Measurements from ENCODE around the gene AGMO.
"Not testable (repeated sequence)": the region's sequence is repeated elsewhere in the genome, so short reads cannot be mapped to it uniquely, and the experiment has no call there.

The AGMO gene

DNA sequence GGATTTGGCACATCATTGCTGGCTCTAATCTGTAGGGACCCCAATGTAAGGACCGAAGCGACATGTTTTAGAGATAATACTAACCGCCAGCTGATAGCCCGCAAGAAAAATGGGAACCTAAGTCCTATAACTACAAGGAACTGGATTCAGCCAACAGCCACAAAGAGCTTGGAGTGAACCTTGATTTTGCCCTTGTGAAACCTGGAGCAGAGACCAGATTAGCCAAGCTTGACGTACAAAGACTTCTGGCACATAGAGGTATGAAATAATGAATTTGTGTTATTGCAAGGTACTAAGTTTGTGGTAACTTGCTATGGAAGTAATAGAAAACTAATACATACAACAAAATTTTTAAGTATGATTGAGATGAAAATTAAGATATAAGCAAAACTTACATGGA, 246.9 kb downstream of the AGMO start:
- Histone ChIP-seq H3K4me3 (ENCODE audit: low read depth in 1 of 2, low read length in 2 of 2) (no peak overlapping the region), H3K9ac (ENCODE audit: low read depth in 1 of 2, low read length in 2 of 2) (no peak overlapping the region), H3K4me1 (ENCODE audit: control insufficient read depth in 1 of 2, insufficient read depth in 2 of 2, low read length in 2 of 2) (no peaks in the 10 kb centered on the region), H3K27ac (ENCODE audit: low read depth, low read length) (no peak overlapping the region), H3K36me3 (ENCODE audit: control insufficient read depth in 1 of 2, insufficient read depth in 2 of 2, low read length in 2 of 2) (no peaks in the 10 kb centered on the region), H3K9me3 (ENCODE audit: control insufficient read depth in 1 of 2, low read length in 2 of 2) (no peaks in the 10 kb centered on the region), H3K27me3 (ENCODE audit: control insufficient read depth in 1 of 2, insufficient read depth in 2 of 2, low read length in 2 of 2) (no peaks in the 10 kb centered on the region)

DNA sequence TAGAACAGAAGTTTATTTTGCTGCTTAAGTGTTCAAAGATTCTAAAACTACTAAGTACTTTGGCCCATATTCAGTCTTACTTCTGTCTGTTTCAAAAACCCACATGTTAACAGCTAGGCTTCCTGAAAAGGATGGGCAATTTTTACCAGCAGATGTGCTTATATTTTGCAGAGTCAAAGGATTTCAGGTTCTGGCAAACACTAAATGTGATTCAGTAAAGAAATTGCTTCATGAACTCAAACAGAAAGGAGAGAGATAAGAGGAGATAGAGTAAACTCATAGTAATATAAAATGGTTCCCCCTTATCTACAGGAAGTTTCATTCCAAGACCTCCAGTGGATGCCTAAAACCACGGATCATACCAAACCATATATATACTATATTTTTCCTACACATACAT, 248.5 kb downstream of the AGMO start:
- H3K9me3 ChIP-seq (ENCODE audit: control insufficient read depth in 1 of 2, low read length in 2 of 2): no peaks in the 10 kb centered on the region
- no peaks in the 10 kb centered on the region for H3K4me1 ChIP-seq (ENCODE audit: control insufficient read depth in 1 of 2, insufficient read depth in 2 of 2, low read length in 2 of 2)
- no peaks in the 10 kb centered on the region for H3K36me3 ChIP-seq (ENCODE audit: control insufficient read depth in 1 of 2, insufficient read depth in 2 of 2, low read length in 2 of 2)
- H3K27me3 ChIP-seq (ENCODE audit: control insufficient read depth in 1 of 2, insufficient read depth in 2 of 2, low read length in 2 of 2): no peaks in the 10 kb centered on the region
- H3K9ac ChIP-seq (ENCODE audit: low read depth in 1 of 2, low read length in 2 of 2): no peak overlapping the region
- H3K27ac ChIP-seq (ENCODE audit: low read depth, low read length): no peak overlapping the region
- H3K4me3 ChIP-seq (ENCODE audit: low read depth in 1 of 2, low read length in 2 of 2): no peak overlapping the region

DNA sequence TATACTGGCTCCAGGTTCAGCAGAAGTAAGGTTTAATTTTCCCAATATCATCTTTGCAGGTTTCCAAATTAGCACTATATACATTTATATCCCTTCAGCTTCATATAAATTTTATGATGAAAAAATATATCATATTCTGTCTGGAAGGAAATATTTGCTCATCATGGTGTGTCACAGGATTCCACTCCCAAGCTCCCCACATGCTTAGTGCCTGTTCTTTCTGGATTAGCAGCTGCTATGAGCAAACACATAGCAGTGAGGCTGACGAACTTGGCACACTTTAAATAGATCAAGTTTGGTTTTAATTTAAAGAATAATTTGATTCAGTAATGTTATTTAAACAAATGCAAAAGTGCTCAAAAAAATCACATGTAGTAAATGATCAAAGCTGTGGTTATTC, 251.9 kb downstream of the AGMO start:
- no peak overlapping the region for H3K4me3 ChIP-seq (ENCODE audit: low read depth in 1 of 2, low read length in 2 of 2)
- H3K27ac ChIP-seq (ENCODE audit: low read depth, low read length): no peak overlapping the region
- H3K36me3 ChIP-seq (ENCODE audit: control insufficient read depth in 1 of 2, insufficient read depth in 2 of 2, low read length in 2 of 2): no peaks in the 10 kb centered on the region
- H3K4me1 ChIP-seq (ENCODE audit: control insufficient read depth in 1 of 2, insufficient read depth in 2 of 2, low read length in 2 of 2): no peaks in the 10 kb centered on the region
- H3K9ac ChIP-seq (ENCODE audit: low read depth in 1 of 2, low read length in 2 of 2): no peak overlapping the region
- H3K9me3 ChIP-seq (ENCODE audit: control insufficient read depth in 1 of 2, low read length in 2 of 2): no peaks in the 10 kb centered on the region
- H3K27me3 ChIP-seq (ENCODE audit: control insufficient read depth in 1 of 2, insufficient read depth in 2 of 2, low read length in 2 of 2): no peaks in the 10 kb centered on the region

DNA sequence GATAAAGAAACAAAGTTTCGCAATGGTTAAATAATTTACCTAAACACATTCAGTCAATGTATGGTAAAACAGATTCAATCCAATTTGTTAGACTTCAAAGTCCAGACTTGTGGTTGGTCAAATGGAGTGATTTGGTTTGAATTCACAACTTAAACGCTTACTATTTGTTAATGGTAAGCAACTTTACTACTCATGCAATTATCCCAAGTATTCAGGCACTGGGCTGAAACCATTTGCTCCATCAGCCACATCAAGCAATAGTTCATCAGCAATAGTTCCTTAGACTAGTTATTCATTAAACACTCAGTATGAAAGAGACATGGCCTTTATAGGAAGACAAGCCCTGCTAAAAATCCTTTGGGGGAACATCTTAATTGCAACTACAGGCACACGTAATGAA, 253.0 kb downstream of the AGMO start:
- Histone ChIP-seq H3K27ac (ENCODE audit: low read depth, low read length) (no peak overlapping the region), H3K4me1 (ENCODE audit: control insufficient read depth in 1 of 2, insufficient read depth in 2 of 2, low read length in 2 of 2) (no peaks in the 10 kb centered on the region)

DNA sequence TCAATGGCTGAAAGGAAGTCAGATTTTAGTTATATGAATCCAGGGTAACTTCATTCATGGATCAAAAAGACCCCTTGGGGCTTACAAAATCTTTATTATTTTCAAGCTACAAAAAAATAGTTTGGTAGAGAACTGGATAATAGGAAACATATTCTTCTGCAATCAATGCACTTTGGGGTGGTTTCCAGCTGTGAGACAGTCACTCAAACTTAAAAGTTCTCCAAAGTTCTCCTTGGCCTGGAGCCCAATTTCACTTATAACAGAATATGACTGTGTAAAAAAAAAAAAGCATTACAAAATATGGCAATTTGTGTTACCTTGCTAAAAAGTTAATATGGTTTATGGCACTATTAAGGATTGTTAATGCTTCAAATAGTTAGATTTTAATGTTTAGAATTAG, 255.5 kb downstream of the AGMO start:
- H3K27ac ChIP-seq (ENCODE audit: low read depth, low read length): no peak overlapping the region
- H3K36me3 ChIP-seq (ENCODE audit: control insufficient read depth in 1 of 2, insufficient read depth in 2 of 2, low read length in 2 of 2): no peaks in the 10 kb centered on the region
- H3K4me1 ChIP-seq (ENCODE audit: control insufficient read depth in 1 of 2, insufficient read depth in 2 of 2, low read length in 2 of 2): no peaks in the 10 kb centered on the region
- no peak overlapping the region for H3K9ac ChIP-seq (ENCODE audit: low read depth in 1 of 2, low read length in 2 of 2)
- H3K9me3 ChIP-seq (ENCODE audit: control insufficient read depth in 1 of 2, low read length in 2 of 2): no peaks in the 10 kb centered on the region
- H3K27me3 ChIP-seq (ENCODE audit: control insufficient read depth in 1 of 2, insufficient read depth in 2 of 2, low read length in 2 of 2): no peaks in the 10 kb centered on the region
- no peak overlapping the region for H3K4me3 ChIP-seq (ENCODE audit: low read depth in 1 of 2, low read length in 2 of 2)

More for the DNA sequence above, 253.0 kb downstream of the AGMO start:
- no peaks in the 10 kb centered on the region for H3K27me3 ChIP-seq (ENCODE audit: control insufficient read depth in 1 of 2, insufficient read depth in 2 of 2, low read length in 2 of 2)
- no peak overlapping the region for H3K9ac ChIP-seq (ENCODE audit: low read depth in 1 of 2, low read length in 2 of 2)
- no peaks in the 10 kb centered on the region for H3K36me3 ChIP-seq (ENCODE audit: control insufficient read depth in 1 of 2, insufficient read depth in 2 of 2, low read length in 2 of 2)
- H3K4me3 ChIP-seq (ENCODE audit: low read depth in 1 of 2, low read length in 2 of 2): no peak overlapping the region
- no peaks in the 10 kb centered on the region for H3K9me3 ChIP-seq (ENCODE audit: control insufficient read depth in 1 of 2, low read length in 2 of 2)

DNA sequence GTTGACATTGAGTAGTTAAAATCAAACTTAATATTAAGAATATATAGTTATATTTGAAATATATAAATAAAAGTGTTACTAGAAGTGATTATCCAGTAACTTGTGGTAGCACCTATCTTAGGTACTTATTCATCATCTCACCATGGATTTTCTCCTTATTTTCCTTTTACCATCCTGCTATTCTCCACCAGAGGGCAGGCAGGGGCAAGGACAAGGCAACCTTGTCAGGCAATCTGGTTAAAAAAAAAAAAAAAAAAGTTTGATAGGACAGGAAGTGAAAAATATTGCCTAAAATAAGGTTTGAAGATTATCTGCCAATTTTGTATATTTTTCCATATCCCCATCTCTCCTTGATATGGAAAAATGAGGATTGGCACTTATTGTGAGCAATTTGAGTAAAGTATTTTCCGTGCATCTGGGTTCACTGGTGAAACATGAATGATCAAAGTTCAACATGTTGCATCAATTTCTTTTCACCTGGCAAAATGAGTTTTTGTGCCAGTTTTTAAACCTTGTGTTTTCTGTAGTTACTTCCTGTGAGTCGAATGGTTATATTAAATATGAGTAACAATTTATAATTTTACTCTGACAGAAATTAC, 256.7 kb downstream of the AGMO start:
- Histone ChIP-seq H3K27ac (ENCODE audit: low read depth, low read length) (no peak overlapping the region), H3K9ac (ENCODE audit: low read depth in 1 of 2, low read length in 2 of 2) (no peak overlapping the region)

DNA sequence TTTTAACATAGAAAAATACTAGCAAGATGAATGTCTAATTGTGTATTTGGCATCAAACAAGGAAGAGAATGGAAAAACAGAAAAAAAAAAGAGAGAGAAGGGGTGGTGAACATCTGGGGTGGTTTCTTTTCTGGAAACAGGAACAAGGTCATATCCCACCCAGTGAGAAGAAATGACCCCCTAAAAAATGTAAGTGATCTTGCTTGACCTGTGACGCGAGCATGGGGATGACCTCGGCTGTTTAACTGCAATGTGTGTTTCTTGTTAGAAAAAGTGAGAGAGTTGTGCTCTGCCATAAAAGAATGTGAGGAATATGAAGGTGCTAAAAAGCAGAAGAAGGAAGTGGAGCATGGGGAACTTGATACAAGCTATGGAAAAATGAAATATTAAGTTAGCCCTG, 258.5 kb downstream of the AGMO start:
- Histone ChIP-seq H3K9ac (ENCODE audit: low read depth in 1 of 2, low read length in 2 of 2) (no peak overlapping the region), H3K4me1 (ENCODE audit: control insufficient read depth in 1 of 2, insufficient read depth in 2 of 2, low read length in 2 of 2) (no peaks in the 10 kb centered on the region), H3K36me3 (ENCODE audit: control insufficient read depth in 1 of 2, insufficient read depth in 2 of 2, low read length in 2 of 2) (no peaks in the 10 kb centered on the region), H3K4me3 (ENCODE audit: low read depth in 1 of 2, low read length in 2 of 2) (no peak overlapping the region), H3K27ac (ENCODE audit: low read depth, low read length) (no peak overlapping the region), H3K27me3 (ENCODE audit: control insufficient read depth in 1 of 2, insufficient read depth in 2 of 2, low read length in 2 of 2) (no peaks in the 10 kb centered on the region), H3K9me3 (ENCODE audit: control insufficient read depth in 1 of 2, low read length in 2 of 2) (no peaks in the 10 kb centered on the region)

More for the DNA sequence above, 256.7 kb downstream of the AGMO start:
- no peak overlapping the region for H3K4me3 ChIP-seq (ENCODE audit: low read depth in 1 of 2, low read length in 2 of 2)
- H3K27me3 ChIP-seq (ENCODE audit: control insufficient read depth in 1 of 2, insufficient read depth in 2 of 2, low read length in 2 of 2): no peaks in the 10 kb centered on the region
- H3K36me3 ChIP-seq (ENCODE audit: control insufficient read depth in 1 of 2, insufficient read depth in 2 of 2, low read length in 2 of 2): no peaks in the 10 kb centered on the region
- H3K4me1 ChIP-seq (ENCODE audit: control insufficient read depth in 1 of 2, insufficient read depth in 2 of 2, low read length in 2 of 2): no peaks in the 10 kb centered on the region
- H3K9me3 ChIP-seq (ENCODE audit: control insufficient read depth in 1 of 2, low read length in 2 of 2): no peaks in the 10 kb centered on the region

DNA sequence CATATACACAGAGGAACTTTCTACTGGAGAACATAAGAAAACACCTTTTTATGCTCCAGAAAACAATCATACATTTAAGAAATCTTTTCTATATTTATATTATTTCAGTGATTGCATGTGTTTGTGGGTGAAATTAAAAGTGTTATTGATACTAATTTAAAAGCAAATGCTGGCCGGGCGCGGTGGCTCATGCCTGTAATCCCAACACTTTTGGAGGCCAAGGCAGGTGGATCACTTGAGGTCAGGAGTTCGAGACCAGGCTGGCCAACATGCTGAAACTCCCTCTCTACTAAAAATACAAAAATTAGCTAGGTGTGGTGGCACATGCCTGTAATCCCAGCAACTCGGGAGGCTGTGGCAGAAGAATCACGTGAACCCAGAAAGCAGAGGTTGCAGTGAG, 260.8 kb downstream of the AGMO start:
- not testable (repeated sequence) for H3K36me3 ChIP-seq (ENCODE audit: control insufficient read depth in 1 of 2, insufficient read depth in 2 of 2, low read length in 2 of 2)

DNA sequence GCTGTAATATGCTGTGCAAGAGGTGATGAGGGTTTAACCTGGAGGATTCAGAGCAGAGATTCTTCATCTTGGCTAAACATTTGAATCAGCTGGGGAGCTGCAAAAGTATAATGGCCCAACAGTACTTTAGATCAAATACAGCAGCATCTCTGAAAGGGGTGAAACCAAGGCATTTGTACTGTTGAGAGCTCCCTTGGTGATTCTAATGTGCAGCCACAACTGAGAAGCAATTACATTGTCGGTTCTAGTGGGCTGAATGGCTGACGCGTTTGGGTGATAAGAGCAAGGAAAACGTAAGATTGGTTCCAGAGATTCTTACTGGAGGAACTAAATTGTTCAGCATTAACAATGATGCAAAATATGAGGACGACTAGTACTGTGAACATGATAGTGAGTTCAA, 269.7 kb downstream of the AGMO start:
- no peaks in the 10 kb centered on the region for H3K4me1 ChIP-seq (ENCODE audit: control insufficient read depth in 1 of 2, insufficient read depth in 2 of 2, low read length in 2 of 2)
- H3K9ac ChIP-seq (ENCODE audit: low read depth in 1 of 2, low read length in 2 of 2): no peak overlapping the region
- H3K27ac ChIP-seq (ENCODE audit: low read depth, low read length): no peak overlapping the region
- H3K36me3 ChIP-seq (ENCODE audit: control insufficient read depth in 1 of 2, insufficient read depth in 2 of 2, low read length in 2 of 2): no peaks in the 10 kb centered on the region
- H3K27me3 ChIP-seq (ENCODE audit: control insufficient read depth in 1 of 2, insufficient read depth in 2 of 2, low read length in 2 of 2): no peaks in the 10 kb centered on the region
- no peak overlapping the region for H3K4me3 ChIP-seq (ENCODE audit: low read depth in 1 of 2, low read length in 2 of 2)
- H3K9me3 ChIP-seq (ENCODE audit: control insufficient read depth in 1 of 2, low read length in 2 of 2): no peaks in the 10 kb centered on the region

More for the DNA sequence above, 260.8 kb downstream of the AGMO start:
- H3K27ac ChIP-seq (ENCODE audit: low read depth, low read length); H3K9me3 ChIP-seq (ENCODE audit: control insufficient read depth in 1 of 2, low read length in 2 of 2); H3K27me3 ChIP-seq (ENCODE audit: control insufficient read depth in 1 of 2, insufficient read depth in 2 of 2, low read length in 2 of 2); H3K9ac ChIP-seq (ENCODE audit: low read depth in 1 of 2, low read length in 2 of 2); H3K4me1 ChIP-seq (ENCODE audit: control insufficient read depth in 1 of 2, insufficient read depth in 2 of 2, low read length in 2 of 2); H3K4me3 ChIP-seq (ENCODE audit: low read depth in 1 of 2, low read length in 2 of 2): not testable (repeated sequence)

DNA sequence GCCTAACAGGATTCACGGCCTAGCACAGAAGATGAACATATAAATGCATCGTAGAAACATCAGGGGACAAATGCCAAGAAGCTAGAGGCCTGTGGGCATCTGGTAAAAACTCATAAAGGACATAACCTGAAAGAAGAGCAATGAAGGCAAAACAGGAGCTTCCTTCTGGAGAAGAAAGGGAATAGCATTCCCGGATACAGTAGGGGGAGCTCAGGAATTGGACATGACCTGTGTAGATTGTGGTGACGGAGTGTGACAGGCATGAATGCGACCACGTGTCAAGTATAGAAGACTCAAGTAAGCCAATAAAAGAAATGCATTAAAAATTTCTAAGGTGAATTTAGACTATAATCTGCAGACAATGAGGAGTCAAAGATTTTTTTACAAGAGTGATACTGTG, 270.1 kb downstream of the AGMO start:
- H3K9me3 ChIP-seq (ENCODE audit: control insufficient read depth in 1 of 2, low read length in 2 of 2): no peaks in the 10 kb centered on the region
- H3K4me3 ChIP-seq (ENCODE audit: low read depth in 1 of 2, low read length in 2 of 2): no peak overlapping the region
- no peak overlapping the region for H3K27ac ChIP-seq (ENCODE audit: low read depth, low read length)
- no peak overlapping the region for H3K9ac ChIP-seq (ENCODE audit: low read depth in 1 of 2, low read length in 2 of 2)
- H3K27me3 ChIP-seq (ENCODE audit: control insufficient read depth in 1 of 2, insufficient read depth in 2 of 2, low read length in 2 of 2): no peaks in the 10 kb centered on the region
- no peaks in the 10 kb centered on the region for H3K36me3 ChIP-seq (ENCODE audit: control insufficient read depth in 1 of 2, insufficient read depth in 2 of 2, low read length in 2 of 2)
- no peaks in the 10 kb centered on the region for H3K4me1 ChIP-seq (ENCODE audit: control insufficient read depth in 1 of 2, insufficient read depth in 2 of 2, low read length in 2 of 2)

DNA sequence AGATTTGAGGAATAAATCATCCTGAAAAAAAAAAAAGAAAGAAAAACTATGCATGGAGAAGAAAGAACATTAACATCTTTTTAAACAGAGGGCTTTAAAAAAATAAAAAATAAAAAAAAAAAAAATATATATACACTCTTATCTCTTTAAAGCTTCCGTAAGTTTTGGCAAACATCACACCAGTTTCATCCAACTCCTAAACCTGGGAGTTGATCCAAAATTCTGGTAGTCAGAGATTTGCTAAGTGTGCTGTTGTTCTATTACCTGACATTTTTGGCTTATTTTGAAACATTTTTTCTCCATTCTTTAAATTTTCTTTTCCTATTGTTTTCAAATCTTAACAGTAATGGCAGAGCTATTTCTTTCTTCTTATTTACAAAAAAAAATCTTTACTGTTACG, 273.1 kb downstream of the AGMO start:
- no peaks in the 10 kb centered on the region for H3K36me3 ChIP-seq (ENCODE audit: control insufficient read depth in 1 of 2, insufficient read depth in 2 of 2, low read length in 2 of 2)
- no peaks in the 10 kb centered on the region for H3K27me3 ChIP-seq (ENCODE audit: control insufficient read depth in 1 of 2, insufficient read depth in 2 of 2, low read length in 2 of 2)
- H3K4me3 ChIP-seq (ENCODE audit: low read depth in 1 of 2, low read length in 2 of 2): no peak overlapping the region
- H3K27ac ChIP-seq (ENCODE audit: low read depth, low read length): no peak overlapping the region
- H3K9me3 ChIP-seq (ENCODE audit: control insufficient read depth in 1 of 2, low read length in 2 of 2): no peaks in the 10 kb centered on the region
- H3K9ac ChIP-seq (ENCODE audit: low read depth in 1 of 2, low read length in 2 of 2): no peak overlapping the region
- H3K4me1 ChIP-seq (ENCODE audit: control insufficient read depth in 1 of 2, insufficient read depth in 2 of 2, low read length in 2 of 2): no peaks in the 10 kb centered on the region
